ENCODE data around the gene CHMP1A.

GRCh38 chr16:89660146-89660545, 2.6 kb upstream of the CHMP1A start:
- TF ChIP-seq CTCF (conservative IDR thresholded peaks at IDR 0.05; ENCODE audit: low read depth in 2 of 2), result no peak
- no peak for TF ChIP-seq POLR2AphosphoS5 (IDR thresholded peaks at IDR 0.05; ENCODE audit: low read depth)
- no peak for TF ChIP-seq EZH2 (IDR thresholded peaks at IDR 0.05; ENCODE audit: low read depth, unreplicated experiment)
- TF ChIP-seq REST (IDR thresholded peaks at IDR 0.05; ENCODE audit: unreplicated experiment), result no peak
- no peak for TF ChIP-seq ZNF331 (CRISPR knock-in tag; IDR thresholded peaks at IDR 0.05; ENCODE audit: low read depth)
- TF ChIP-seq NANOG (IDR thresholded peaks at IDR 0.05; ENCODE audit: borderline replicate concordance), result no peak
- TF ChIP-seq CREB1 (CRISPR knock-in tag; IDR thresholded peaks at IDR 0.05; ENCODE audit: low read depth), result no peak
- TF ChIP-seq EZH2phosphoT487 (IDR thresholded peaks at IDR 0.05; ENCODE audit: unreplicated experiment), result no peak
- no peak for TF ChIP-seq ZNF114 (CRISPR knock-in tag; IDR thresholded peaks at IDR 0.05)
- no peak for TF ChIP-seq JUNB (IDR thresholded peaks at IDR 0.05; ENCODE audit: unreplicated experiment)
- TF ChIP-seq ZNF462 (CRISPR knock-in tag; IDR thresholded peaks at IDR 0.05), result no peak

All from GM23338 (cell line).